Mucosa of descending colon (tissue), 3 donors: Measurements from ENCODE around the gene KITLG. TPM values are rescaled to one million over a fixed set of nuclear protein-coding genes. Genes with fewer than 3 reads are reported as not detected.
"Not testable (repeated sequence)": the region's sequence is repeated elsewhere in the genome, so short reads cannot be mapped to it uniquely, and the experiment has no call there.

ENCODE experiments used
- ATAC-seq: fragments of 200-7000 bp; cut with Tn5 transposase; one replicate; pipeline ENCODE4 v1.9.1; 2020; ENCODE audit warnings: mild to moderate bottlenecking, moderate library complexity
- DNase-seq, 3 donors: peaks; one replicate each; pipeline ENCODE4 v3.0.0-alpha.2; 2020
- H3K36me3 ChIP-seq: fragments of 200-600 bp; one replicate; pipeline ENCODE4 v1.8.0; 2021; ENCODE audit warnings: low read depth, mild to moderate bottlenecking
- H3K4me1 ChIP-seq: fragments of 200-600 bp; one replicate; pipeline ENCODE4 v1.8.0; 2021; ENCODE audit warnings: low read depth, mild to moderate bottlenecking
- H3K4me3 ChIP-seq: fragments of 200-600 bp; one replicate; pipeline ENCODE4 v1.8.0; 2021; ENCODE audit warnings: mild to moderate bottlenecking
- H3K9me3 ChIP-seq: fragments of 200-600 bp; one replicate; pipeline ENCODE4 v1.8.0; 2021; ENCODE audit warnings: mild to moderate bottlenecking
- CTCF ChIP-seq: fragments of 200-600 bp; IDR thresholded peaks from one replicate; pipeline ENCODE4 v1.8.0; 2022; ENCODE audit warnings: antibody characterized with exemption, mild to moderate bottlenecking
- intact Hi-C, 2 donors: fragments of 100-400 bp; cut with DNase I in 1 of 2; cut with micrococcal nuclease in 1 of 2; formaldehyde crosslinking; loops; one replicate each; pipeline versions ENCODE4 v1.11.0 to v1.11.1; 2022; cut with DNase I, micrococcal nuclease
- total RNA-seq, 3 donors: library from RNA; stranded (reverse); fragmentation: NEBNext Ultra II Directional in 2 of 3; extraction: Animal tissue kit (Norgen Biotek cat#: 25700) in 2 of 3; gene quantifications; one replicate each; pipeline versions ENCODE4 v1.2.1 to v1.2.4, GENCODE V29; 2021 to 2023
- donor health status: DM: no; HTN: no; CAD: no; lungs with moderate emphysema.
- donor health status: DM: no; HTN: no; CAD: no.
- donor health status: DM: no; HTN: yes; CAD: no.

KITLG gene
- total RNA-seq, 3 donors from 2014 or later: 28.5 to 96.2 (median 37.4) TPM

GRCh38 chr12:88510843-88511242, 69.4 kb downstream of the KITLG start:
- no peak for TF ChIP-seq CTCF
- DNase-seq: no peak
- Histone ChIP-seq H3K4me3 (no peak overlapping the region), H3K4me1 (no peaks in the 10 kb centered on the region), H3K9me3 (no peaks in the 10 kb centered on the region), H3K36me3 (no peaks in the 10 kb centered on the region)
- intact Hi-C loops: no loop called here
- no peak for ATAC-seq

- H3K36me3 ChIP-seq: no peaks in the 10 kb centered on the region
- TF ChIP-seq CTCF: no peak
- intact Hi-C loops: no loop called here
- H3K4me3 ChIP-seq: no peak overlapping the region
- no peaks in the 10 kb centered on the region for H3K9me3 ChIP-seq
- no peak for DNase-seq
- H3K4me1 ChIP-seq: no peaks in the 10 kb centered on the region
- ATAC-seq: no peak
These were observed 70.4 kb downstream of the KITLG start for GRCh38 chr12:88509851-88510250.

GRCh38 chr12:88509347-88509746, 70.9 kb downstream of the KITLG start:
- TF ChIP-seq CTCF: no peak
- Histone ChIP-seq H3K4me1 (no peaks in the 10 kb centered on the region), H3K36me3 (no peaks in the 10 kb centered on the region), H3K9me3 (no peaks in the 10 kb centered on the region), H3K4me3 (no peak overlapping the region)
- intact Hi-C loops: no loop called here
- DNase-seq: no peak
- no peak for ATAC-seq

GRCh38 chr12:88507851-88508250, 72.4 kb downstream of the KITLG start:
- H3K4me3 ChIP-seq, H3K36me3 ChIP-seq, DNase-seq, H3K4me1 ChIP-seq, H3K9me3 ChIP-seq, intact Hi-C loops, ATAC-seq: not testable (repeated sequence)

- intact Hi-C loops: no loop called here
- H3K9me3 ChIP-seq: no peaks in the 10 kb centered on the region
- no peaks in the 10 kb centered on the region for H3K4me1 ChIP-seq
- ATAC-seq (no peak), DNase-seq (no peak)
- TF ChIP-seq CTCF: no peak
- no peak overlapping the region for H3K4me3 ChIP-seq
- no peaks in the 10 kb centered on the region for H3K36me3 ChIP-seq
These were observed 73.0 kb downstream of the KITLG start for GRCh38 chr12:88507270-88507669.

- no peak for DNase-seq
These were observed 74.6 kb downstream of the KITLG start for GRCh38 chr12:88505696-88506095.

More at GRCh38 chr12:88505696-88506095, 74.6 kb downstream of the KITLG start:
- H3K9me3 ChIP-seq: no peaks in the 10 kb centered on the region
- no peak for ATAC-seq
- no peak for TF ChIP-seq CTCF
- no peak overlapping the region for H3K4me3 ChIP-seq
- no peaks in the 10 kb centered on the region for H3K4me1 ChIP-seq
- H3K36me3 ChIP-seq: no peaks in the 10 kb centered on the region
- intact Hi-C loops: no loop called here
